HG03575 (cell line): ENCODE measurements around the gene HCFC1.

ENCODE experiments used
- ATAC-seq: cut with Tn5 transposase; IDR thresholded peaks from one replicate; pipeline ENCODE4 v1.9.1; 2021; ENCODE audit not compliant: unreplicated experiment, insufficient number of reproducible peaks, low FRiP score; ENCODE audit errors: extremely low read depth

The HCFC1 gene

DNA sequence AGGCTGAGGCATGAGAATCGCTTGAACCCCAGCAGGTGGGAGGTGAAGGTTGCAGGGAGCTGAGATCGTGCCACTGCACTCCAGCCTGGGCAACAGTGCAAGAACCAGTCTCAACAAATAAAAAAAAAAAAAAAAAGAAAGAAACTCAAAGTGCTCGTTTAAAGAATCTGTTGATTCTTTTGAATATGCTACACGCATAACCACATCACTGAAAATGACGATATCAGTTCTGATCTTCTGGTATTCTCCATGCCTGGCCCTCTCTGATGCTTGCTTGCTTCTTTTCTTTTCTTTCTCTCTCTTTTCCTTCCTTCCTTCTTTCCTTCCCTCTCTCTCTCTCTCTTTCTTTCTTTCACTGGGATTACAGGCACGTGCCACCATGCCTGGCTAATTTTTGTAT lies 59.8 kb downstream of the HCFC1 start:
- ATAC-seq: no peak

DNA sequence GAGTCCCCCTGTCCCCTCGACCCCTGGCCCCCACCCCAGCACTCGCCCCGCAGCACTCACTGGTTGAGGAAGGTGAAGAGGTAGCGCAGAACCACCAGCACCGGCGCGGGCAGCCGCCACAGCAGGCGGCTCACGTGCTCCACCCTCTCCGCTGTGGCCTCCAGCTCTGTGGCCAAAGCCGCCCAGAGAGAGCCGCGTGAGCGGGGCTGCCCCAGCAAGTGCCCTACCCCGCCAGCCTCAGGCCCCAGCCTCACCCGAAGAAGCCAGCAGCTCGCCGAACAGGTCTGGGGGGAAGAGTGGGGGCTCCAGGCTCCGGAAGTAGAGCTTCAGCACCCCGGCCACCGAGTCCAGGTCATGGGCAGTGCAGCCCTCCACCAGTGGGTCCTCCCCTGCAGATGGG lies 61.2 kb downstream of the HCFC1 start:
- no peak for ATAC-seq

DNA sequence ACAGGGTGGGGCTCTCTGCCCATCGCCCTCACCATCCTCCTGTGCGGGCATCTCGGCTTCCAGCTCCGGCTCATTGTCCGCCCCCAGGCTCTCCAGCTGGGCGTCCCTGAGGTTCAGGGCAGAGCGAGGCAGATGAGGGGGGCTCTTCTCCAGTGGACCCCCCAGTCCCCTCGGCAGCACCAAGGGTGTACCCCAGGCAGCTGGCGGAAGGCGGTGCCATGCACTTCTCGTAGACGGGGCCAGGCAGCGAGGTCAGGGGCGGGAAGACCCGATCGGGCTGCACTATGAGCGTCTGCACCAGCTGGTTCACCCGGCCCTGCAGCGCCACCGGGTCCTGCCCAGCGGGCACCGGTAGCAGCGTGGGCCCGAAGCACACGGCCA lies 61.6 kb downstream of the HCFC1 start:
- no peak for ATAC-seq

DNA sequence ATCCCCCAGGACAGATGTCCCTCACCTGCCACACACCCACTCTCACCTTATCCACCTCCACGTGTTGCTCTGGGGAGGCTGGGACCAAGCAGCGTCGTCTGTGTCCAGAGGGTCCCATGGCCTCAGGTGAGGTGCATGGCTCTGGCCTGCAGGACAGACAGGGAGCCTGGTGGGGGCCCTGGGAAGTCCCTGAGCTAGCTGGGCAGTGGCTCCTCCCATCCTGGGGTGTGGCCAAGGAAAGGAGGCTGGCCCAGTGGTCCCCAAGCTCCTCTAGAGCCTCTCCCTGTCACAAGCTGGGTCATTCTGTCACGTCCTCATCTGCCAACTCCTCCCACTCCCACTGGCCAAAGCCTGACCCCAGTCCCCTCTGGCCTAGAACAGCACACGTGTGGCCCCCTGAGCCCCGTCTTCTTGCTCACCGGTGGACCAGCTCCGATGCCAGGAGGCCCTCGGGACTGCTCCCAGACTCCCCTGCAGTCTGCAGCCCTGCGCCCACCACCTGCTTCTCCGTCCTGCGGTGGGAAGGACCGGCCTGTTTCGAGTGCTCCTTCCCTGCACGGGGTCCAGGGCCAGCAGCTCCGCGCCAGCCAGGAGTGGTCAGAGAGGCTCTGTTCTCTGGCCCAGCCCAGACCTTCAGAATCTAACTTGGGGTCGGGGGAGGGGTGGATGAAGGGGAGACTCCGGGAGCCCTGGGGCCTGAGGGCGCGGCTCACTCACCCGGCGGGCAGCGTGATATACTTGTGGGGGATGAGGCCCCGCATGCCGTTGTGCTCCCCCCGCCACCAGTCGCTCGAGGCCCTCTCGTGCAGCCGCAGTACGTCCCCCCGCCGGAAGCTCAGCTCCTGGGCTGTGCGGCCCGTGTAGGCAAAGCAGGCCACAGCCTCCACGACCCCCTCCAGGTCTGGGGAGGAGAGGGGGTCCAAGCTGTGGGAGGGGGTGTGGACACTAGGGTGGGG lies 62.3 kb downstream of the HCFC1 start:
- ATAC-seq: no peak

DNA sequence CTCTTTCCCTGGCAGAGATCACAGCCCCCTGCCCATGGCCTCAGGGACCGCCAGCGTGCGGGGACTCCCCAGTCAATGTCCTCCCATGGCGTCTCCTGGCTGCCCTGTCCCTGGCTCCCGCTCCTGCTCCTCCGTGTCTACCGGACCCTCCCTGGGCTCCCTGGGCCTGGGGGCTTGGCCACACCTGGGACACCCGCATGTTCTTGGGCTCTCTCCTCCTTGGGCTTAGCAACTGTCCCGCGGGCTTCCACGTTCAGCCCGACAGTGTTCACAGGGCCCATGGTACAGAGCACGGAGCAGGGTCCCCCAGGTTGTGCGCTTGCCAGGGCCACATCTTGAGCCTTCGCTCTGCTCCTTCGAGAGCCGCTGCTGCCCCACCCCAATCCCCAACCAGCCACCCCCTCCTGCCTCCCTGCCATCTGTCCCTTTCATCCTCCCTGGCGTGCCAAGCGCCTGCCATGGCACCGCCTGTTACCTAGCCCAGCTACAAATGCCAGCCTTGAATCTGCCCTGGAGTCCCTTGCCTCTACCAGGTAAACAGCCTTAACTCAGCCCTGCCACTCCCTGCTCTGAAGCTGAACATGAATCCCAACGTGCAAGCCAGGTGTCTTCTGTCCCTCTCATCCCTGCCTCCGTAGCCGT lies 63.3 kb downstream of the HCFC1 start:
- no peak for ATAC-seq

DNA sequence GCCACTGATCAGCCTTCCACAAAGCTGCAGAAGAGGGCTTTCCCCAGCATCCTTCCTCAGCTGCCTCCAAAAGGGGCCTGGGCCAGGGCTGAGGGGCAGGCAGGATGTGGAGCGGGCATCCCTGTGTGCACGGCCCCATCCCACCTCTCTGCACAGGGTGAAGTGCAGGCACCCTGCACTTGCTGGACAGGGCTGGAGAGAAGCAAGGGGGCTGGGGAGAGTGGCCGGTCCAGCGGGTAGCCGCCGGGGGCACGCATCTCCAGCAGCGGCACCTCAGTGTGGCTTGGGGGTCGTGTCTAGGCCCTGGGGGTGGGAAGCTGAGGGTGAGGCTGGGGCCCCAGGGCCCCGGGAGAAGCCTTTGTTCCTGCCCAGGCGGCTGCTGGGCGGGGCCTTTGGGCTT lies 64.2 kb downstream of the HCFC1 start:
- no peak for ATAC-seq

DNA sequence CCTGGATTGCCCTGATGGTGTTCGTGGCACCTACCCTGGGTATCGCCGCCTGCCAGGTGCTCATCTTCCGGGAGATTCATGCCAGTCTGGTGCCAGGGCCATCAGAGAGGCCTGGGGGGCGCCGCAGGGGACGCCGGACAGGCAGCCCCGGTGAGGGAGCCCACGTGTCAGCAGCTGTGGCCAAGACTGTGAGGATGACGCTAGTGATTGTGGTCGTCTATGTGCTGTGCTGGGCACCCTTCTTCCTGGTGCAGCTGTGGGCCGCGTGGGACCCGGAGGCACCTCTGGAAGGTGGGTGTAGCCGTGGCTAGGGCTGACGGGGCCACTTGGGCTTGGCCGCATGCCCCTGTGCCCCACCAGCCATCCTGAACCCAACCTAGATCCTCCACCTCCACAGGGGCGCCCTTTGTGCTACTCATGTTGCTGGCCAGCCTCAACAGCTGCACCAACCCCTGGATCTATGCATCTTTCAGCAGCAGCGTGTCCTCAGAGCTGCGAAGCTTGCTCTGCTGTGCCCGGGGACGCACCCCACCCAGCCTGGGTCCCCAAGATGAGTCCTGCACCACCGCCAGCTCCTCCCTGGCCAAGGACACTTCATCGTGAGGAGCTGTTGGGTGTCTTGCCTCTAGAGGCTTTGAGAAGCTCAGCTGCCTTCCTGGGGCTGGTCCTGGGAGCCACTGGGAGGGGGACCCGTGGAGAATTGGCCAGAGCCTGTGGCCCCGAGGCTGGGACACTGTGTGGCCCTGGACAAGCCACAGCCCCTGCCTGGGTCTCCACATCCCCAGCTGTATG lies 65.3 kb downstream of the HCFC1 start:
- no peak for ATAC-seq

DNA sequence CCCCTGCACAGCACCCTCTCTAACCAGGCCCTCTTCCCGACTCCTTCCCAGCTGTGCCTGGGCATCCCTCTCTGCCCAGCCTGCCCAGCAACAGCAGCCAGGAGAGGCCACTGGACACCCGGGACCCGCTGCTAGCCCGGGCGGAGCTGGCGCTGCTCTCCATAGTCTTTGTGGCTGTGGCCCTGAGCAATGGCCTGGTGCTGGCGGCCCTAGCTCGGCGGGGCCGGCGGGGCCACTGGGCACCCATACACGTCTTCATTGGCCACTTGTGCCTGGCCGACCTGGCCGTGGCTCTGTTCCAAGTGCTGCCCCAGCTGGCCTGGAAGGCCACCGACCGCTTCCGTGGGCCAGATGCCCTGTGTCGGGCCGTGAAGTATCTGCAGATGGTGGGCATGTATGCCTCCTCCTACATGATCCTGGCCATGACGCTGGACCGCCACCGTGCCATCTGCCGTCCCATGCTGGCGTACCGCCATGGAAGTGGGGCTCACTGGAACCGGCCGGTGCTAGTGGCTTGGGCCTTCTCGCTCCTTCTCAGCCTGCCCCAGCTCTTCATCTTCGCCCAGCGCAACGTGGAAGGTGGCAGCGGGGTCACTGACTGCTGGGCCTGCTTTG lies 66.0 kb downstream of the HCFC1 start:
- no peak for ATAC-seq

DNA sequence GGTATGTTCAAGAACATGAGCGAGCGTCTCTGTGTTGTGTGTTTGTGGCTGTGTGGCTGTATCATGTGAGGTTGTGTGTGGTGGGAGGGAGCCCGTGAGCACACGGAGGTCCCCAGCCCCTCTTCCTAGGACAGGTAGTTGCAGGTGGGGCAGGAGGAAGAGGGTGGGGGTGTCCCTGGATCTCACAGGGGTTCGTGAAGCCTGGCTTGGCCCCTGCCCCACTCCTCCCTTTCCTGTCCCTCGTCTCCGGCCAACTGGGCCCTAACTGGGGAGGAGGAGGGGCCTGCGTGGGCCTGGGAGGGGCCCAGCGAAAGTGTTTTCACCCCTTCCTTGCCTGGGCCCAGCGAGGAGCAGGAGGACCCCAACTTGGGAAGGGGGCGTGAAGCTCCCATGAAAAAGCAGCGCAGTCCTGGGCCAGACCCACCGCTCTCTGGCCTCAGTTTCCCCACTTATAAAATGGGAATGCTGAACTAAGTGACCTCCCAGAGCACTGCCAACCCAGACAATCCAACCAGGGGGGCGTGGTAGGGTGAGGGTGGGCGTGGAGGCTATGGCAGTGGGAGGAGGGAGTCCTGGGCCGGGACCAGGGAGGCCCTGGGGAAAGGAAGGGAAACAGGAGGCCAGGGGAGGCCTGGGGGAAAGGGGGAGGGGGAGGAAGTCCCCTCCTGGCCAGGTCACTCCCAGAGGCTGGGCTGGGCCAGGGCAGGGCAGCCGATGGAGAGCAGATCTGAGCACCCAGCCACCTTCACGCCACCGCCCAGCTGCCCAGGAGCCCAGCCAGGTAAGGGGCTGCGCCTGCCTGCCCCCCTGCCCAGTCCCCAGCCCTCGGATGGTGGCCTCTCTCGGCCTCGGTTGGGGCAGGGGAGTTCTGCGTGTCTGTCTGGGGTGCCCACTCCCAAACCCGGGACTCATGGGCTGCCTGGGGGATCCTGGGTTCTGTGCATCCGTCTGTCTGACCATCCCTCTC lies 67.3 kb downstream of the HCFC1 start, which contains the start of gene AVPR2:
AVPR2 (plus strand) TSS at position 683 of the 967 bp plus-strand sequence. CDS start 473 bp downstream, outside the sequence.
- ATAC-seq: no peak

DNA sequence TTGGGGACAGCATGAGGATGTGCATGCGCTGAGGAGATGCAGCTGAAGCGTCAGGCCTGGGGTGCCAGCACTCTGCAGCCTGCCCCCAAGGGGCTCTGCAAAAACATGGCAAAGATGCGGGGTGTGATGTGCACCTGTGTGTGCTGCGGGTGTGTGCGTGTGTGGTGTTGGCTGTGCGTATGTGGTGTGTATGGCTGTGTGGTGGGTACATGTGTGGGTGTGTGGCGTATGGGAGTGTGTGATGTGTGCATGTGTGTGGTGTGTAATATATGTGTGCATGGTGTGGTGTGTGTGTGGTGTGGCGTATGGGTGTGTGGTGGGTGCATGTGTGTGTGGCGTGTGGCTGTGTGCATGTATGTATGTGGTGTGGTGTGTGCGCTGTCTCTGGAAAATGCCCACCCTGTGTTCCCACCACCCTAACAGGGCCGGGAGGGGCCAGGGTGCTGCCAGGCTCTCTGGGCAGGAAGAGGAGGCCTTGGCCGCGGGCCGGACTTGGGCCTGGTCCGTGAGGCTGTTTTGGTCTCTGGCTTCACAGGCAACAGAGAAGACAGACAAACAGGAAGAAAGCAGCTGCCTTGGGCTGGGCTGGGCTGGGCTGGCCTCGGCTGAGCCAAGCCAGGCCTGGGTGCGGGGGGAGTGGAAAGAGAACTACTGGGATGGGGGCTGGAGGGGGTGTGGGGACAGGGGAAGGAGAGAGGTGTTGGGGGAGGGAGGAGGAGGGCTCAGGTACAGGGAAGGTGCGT lies 68.2 kb downstream of the HCFC1 start:
- no peak for ATAC-seq

DNA sequence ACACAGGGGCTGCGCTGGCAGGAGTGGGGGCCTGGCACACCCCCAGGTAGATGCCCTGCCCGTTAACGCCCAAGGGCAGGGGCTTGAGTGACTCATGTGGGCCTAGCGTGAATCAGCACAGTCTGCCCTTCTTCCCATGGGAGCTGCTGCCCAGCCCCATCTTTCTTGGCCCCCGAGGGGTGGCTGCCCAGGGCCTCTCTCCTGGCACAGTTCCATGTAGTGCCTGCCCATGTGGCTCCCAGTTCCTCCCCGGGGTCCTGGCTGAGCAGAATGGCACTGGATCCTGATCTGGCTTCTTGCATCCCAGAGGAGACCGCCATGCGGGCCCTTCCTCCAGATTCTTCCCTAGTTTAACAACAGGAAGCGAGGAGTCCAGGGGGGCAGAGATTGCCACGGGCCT lies 69.2 kb downstream of the HCFC1 start:
- ATAC-seq: no peak

DNA sequence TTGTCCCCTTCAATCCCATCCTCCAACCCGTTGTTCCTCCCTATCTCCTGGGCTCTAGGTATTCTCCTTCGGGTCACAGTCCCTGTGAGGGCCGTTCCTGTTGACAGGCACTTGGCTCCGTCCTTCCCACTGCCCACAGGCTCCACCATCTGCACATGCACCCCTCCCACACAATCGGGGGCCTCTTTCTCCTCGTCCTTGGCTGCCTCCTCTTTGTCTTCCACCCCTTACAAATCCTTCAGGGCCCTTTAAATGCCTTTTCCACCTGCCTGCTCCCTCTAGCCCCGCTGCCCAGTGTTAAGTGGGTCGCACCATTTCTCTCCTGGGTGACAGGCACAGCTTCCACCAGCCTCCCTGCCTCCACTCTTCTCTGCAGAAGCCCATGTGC lies 69.9 kb downstream of the HCFC1 start:
- no peak for ATAC-seq

DNA sequence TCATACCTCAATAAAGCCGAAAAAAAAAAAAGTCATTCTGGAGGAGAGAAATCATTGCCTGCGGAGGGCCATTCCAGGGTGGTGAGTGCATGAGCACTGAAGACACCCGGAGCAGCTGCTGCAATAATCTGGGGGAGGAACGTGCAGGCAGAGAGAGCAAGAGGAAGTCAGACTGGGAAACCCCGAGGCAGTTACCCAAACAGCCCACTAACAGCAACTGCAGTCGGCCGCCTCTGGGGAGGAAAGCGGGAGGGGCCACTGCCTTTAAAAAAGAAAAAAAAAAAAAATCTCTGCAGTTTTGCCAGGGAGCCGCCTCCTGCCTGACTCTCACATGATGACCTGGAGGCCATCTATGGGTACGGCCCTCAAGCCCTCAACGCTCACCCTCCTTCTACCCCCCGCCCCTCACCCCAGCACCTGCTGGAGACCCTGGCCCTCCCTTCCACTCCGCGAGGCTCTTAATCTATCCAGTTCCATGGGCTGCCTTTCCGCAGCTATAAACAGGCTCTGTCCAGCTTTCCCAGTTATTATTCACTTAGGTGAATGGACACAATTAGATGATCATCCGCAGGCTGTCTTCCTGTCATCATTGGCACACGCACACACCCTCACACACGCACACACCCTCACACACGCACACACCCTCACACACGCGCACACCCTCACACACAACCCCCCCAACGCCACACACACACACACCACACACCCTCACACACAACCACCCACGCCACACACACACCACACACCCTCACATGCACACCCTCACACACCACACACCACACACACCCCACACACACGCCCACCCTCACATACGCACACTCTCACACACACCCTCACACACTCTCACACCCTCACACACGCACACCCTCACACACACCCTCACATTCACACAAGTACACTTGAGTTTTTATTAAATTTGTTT lies 70.5 kb downstream of the HCFC1 start:
- peak; percentile 75 for ATAC-seq

DNA sequence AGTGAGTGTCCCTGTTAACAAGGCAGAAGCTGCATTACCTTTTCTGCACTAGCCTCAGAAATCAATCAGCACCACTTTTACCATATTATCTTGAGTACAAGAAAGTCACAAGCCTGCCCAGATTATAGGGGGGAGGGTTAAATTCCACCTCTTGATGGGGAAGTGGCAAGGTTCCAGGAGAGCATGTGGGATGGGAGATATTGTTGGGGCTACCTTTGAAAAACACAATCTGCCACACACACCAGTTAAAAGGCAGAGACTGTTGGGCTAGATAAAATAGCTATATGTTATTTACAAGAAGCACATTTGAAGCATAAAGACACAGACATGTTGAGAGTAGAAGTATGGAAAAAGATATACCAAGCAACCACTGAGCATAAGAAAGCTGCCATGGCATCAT lies 73.7 kb downstream of the HCFC1 start:
- no peak for ATAC-seq
